Chondrocyte (in vitro differentiated cells): Measurements from ENCODE around the gene IMP3. TPM values are rescaled to one million over a fixed set of nuclear protein-coding genes. Genes with fewer than 3 reads are reported as not detected.

ENCODE experiments used
- DNase-seq: peaks from one replicate; pipeline ENCODE4 v3.0.0; 2021; ENCODE audit warnings: mixed read lengths, low spot score
- H3K27ac Mint-ChIP-seq: one replicate; pipeline ENCODE4 v1.8.0; 2021; ENCODE audit warnings: mild to moderate bottlenecking, moderate library complexity, mixed read lengths; ENCODE audit not compliant: unreplicated experiment
- H3K27me3 Mint-ChIP-seq: 2 replicates; pipeline ENCODE4 v1.8.0; 2021; ENCODE audit warnings: low read depth, mixed read lengths
- H3K36me3 Mint-ChIP-seq: 2 replicates; pipeline ENCODE4 v1.8.0; 2021; ENCODE audit warnings: low read depth, mixed read lengths
- H3K4me1 Mint-ChIP-seq: 2 replicates; pipeline ENCODE4 v1.8.0; 2021; ENCODE audit warnings: low read depth, mild to moderate bottlenecking, mixed read lengths
- H3K4me3 Mint-ChIP-seq: one replicate; pipeline ENCODE4 v1.8.0; 2021; ENCODE audit warnings: mild to moderate bottlenecking, moderate library complexity, mixed read lengths; ENCODE audit not compliant: unreplicated experiment
- H3K9me3 Mint-ChIP-seq: 2 replicates; pipeline ENCODE4 v1.8.0; 2021; ENCODE audit warnings: low read depth, mixed read lengths
- total RNA-seq: library from RNA; stranded (reverse); gene quantifications from 3 replicates; pipeline ENCODE4 v1.2.1, GENCODE V29; 2021
- TF ChIP-seq, protein P1 (sequence below): fragments of 200-600 bp; sonication (generic); IDR thresholded peaks from 2 replicates; pipeline ENCODE4 v1.5.0; 2021; ENCODE audit warnings: antibody characterized with exemption, mild to moderate bottlenecking, moderate library complexity

Gene IMP3
- total RNA-seq, 1 donor from 2014 or later = 29.0 TPM

GRCh38 chr15:75597667-75598341 is 42.2 kb downstream of the IMP3 start:
- Mint-ChIP-seq H3K27me3 (no peaks in the 10 kb centered on the region), H3K27ac (no peak overlapping the region), H3K9me3 (no peaks in the 10 kb centered on the region), H3K4me3 (no peak overlapping the region), H3K4me1 (peaks cover 17% of the 10 kb centered on the region), H3K36me3 (peaks cover 31% of the 10 kb centered on the region)
- TF ChIP-seq, protein P1, sequence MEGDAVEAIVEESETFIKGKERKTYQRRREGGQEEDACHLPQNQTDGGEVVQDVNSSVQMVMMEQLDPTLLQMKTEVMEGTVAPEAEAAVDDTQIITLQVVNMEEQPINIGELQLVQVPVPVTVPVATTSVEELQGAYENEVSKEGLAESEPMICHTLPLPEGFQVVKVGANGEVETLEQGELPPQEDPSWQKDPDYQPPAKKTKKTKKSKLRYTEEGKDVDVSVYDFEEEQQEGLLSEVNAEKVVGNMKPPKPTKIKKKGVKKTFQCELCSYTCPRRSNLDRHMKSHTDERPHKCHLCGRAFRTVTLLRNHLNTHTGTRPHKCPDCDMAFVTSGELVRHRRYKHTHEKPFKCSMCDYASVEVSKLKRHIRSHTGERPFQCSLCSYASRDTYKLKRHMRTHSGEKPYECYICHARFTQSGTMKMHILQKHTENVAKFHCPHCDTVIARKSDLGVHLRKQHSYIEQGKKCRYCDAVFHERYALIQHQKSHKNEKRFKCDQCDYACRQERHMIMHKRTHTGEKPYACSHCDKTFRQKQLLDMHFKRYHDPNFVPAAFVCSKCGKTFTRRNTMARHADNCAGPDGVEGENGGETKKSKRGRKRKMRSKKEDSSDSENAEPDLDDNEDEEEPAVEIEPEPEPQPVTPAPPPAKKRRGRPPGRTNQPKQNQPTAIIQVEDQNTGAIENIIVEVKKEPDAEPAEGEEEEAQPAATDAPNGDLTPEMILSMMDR = peak; percentile 61
- no peak for DNase-seq

GRCh38 chr15:75596703-75597345 is 43.2 kb downstream of the IMP3 start:
- Mint-ChIP-seq H3K36me3 (peaks cover 30% of the 10 kb centered on the region), H3K4me1 (peaks cover 17% of the 10 kb centered on the region), H3K9me3 (no peaks in the 10 kb centered on the region), H3K4me3 (no peak overlapping the region), H3K27ac (no peak overlapping the region), H3K27me3 (no peaks in the 10 kb centered on the region)
- DNase-seq = no peak
- TF ChIP-seq, protein P1 = no peak

- no peak for DNase-seq
- TF ChIP-seq, protein P1 = no peak
- Mint-ChIP-seq H3K9me3 (no peaks in the 10 kb centered on the region), H3K27ac (no peak overlapping the region), H3K36me3 (peaks cover 26% of the 10 kb centered on the region), H3K27me3 (no peaks in the 10 kb centered on the region), H3K4me1 (peaks cover 10% of the 10 kb centered on the region), H3K4me3 (no peak overlapping the region)
These were observed 45.7 kb downstream of the IMP3 start for GRCh38 chr15:75594276-75594675.

GRCh38 chr15:75591655-75592364 is 48.2 kb downstream of the IMP3 start:
- no peaks in the 10 kb centered on the region for H3K9me3 Mint-ChIP-seq
- DNase-seq = no peak
- no peaks in the 10 kb centered on the region for H3K27me3 Mint-ChIP-seq
- H3K4me1 Mint-ChIP-seq = no peaks in the 10 kb centered on the region
- TF ChIP-seq, protein P1 = no peak
- H3K27ac Mint-ChIP-seq = no peak overlapping the region
- H3K36me3 Mint-ChIP-seq = peaks cover 16% of the 10 kb centered on the region
- no peak overlapping the region for H3K4me3 Mint-ChIP-seq

GRCh38 chr15:75590239-75590638 is 49.8 kb downstream of the IMP3 start:
- H3K4me3 Mint-ChIP-seq = no peak overlapping the region
- H3K9me3 Mint-ChIP-seq = no peaks in the 10 kb centered on the region
- H3K27ac Mint-ChIP-seq = no peak overlapping the region
- TF ChIP-seq, protein P1 = no peak
- H3K36me3 Mint-ChIP-seq = peaks cover 5% of the 10 kb centered on the region
- no peaks in the 10 kb centered on the region for H3K27me3 Mint-ChIP-seq
- no peak for DNase-seq
- no peaks in the 10 kb centered on the region for H3K4me1 Mint-ChIP-seq
